Measurements from ENCODE around the gene GRID1.

- TF ChIP-seq CTCF (IDR thresholded peaks at IDR 0.05; ENCODE audit: insufficient read depth, low read depth, low read length) (no peak), EZH2 (IDR thresholded peaks at IDR 0.05; ENCODE audit: insufficient read depth, low read length) (no peak)
These were observed 515.3 kb downstream of the GRID1 start for GRCh38 chr10:85851325-85851724.
